ENCODE results near the gene NPPA.

The NPPA gene

GRCh38 chr1:11845641-11846335 is 1.8 kb downstream of the NPPA start:
- peak; percentile 27 for DNase-seq (ENCODE audit: insufficient read length, low spot score)
- peak; percentile 20 for FAIRE-seq

DNA sequence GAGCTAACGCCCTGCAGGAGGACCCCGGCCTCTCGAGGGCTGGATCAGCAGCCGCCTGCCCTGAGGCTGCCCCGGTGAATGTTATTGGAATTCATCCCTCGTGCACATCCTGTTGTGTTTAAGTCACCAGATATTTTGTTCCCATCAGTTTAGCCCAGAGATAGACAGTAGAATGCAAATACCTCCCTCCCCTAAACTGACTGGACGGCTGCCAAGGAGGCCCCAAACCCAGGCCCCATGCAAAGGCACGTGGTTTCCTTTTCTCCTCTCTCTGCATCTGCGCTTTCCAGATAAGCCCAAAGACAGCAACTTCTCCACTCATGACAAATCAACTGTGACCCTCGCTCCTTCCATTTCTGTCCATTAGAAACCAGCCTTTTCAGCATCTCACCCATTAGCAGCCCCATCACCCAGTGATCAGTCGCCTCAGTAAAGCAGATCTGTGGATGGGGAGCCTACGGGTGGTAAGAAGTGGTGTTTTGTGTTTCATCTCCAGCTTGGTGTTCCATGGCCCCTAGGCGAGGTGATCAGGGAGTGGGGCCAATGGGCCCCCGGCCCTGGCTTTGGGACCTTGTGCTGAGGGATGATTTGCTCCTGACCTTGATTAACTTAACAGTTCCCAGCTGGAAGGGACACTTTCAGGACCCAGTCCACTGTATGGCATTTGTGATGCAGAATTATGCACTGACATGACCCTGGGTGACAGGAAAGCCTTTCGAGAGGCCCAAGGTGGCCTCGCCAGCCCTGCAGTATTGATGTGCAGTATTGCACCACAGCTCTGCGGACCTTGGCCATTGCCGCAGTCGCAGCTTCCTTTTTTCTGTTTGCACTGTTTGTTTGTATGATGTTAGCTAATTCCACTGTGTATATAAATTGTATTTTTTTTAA is 5.2 kb downstream of the NPPA start:
- DNase-seq (ENCODE audit: insufficient read length, low spot score) (no peak), FAIRE-seq (no peak)

DNA sequence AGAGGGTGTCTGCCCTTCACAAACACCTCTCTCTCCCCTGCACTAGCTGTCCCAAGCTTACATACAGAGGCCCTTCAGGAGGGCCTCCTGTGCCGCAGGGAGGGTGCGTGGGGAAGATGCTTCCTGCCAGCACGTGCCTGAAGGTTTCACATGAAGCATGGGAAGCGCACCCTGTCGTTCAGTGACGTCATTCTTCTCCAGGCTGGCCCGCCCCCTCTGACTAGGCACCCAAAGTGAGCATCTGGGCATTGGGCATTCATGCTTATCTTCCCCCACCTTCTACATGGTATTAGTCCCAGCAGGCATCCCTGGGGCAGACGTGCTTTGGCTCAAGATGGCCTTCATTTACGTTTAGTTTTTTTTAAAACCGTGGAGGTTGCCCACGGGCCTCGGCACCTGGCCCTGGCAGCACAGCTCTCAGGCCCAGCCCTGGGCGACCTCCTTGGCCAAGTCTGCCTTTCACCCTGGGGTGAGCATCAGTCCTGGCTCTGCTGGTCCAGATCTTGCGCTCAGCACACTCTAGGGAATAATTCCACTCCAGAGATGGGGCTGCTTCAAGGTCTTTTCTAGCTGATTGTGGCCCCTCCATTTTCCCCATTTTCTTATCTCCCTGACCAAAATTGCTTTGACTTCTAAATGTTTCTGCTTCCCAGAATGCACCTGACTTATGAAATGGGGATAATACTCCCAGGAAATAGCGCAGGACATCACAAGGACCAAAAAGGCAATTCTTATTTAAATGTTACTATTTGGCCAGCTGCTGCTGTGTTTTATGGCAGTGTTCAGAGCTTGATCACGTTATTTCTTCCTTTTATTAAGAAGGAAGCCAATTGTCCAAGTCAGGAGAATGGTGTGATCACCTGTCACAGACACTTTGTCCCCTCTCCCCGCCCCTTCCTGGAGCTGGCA is 6.1 kb downstream of the NPPA start:
- FAIRE-seq (no peak), DNase-seq (ENCODE audit: insufficient read length, low spot score) (no peak)

GRCh38 chr1:11839727-11840705 is 7.6 kb downstream of the NPPA start:
- no peak for FAIRE-seq
- no peak for DNase-seq (ENCODE audit: insufficient read length, low spot score)

DNA sequence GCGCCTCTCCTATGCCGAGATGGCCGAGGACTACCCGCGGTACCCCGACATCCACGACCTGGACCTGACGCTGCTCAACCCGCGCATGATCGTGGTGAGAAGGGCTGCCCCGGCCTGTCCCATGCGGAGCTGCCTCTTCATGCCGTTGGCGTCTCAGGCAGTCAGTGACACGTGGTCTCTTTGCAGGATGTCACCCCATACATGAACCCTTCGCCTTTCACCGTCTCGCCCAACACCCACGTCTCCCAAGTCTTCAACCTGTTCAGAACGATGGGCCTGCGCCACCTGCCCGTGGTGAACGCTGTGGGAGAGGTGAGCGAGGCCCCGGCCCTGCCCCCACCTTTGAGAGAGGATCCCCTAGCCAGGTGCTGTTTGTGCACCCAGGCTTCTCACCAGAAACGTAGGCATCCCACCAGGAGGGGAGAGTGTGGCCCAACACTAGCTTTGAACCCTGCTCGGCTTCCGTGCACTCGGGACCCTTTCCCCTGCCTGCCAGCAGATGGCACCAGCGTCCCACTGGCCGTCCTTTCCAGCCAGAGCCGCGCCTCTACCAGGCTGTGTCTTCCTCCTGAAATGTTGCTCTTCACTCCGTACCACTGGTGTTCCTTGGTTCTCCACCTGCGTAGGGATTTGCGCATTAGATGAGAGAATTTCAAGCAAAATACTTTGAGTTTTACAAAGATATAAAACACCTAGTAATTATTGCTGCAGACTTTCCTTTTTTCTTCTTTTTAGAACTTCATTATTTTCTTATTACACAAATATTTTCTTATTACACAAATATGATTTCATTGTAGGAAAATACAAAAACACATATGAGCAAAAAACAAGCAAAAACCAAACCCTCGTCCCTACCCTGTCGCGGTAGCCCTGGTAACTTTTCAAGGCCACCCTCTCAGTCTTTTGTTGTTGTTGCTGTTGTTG is 9.0 kb downstream of the NPPA start:
- peak; percentile 20 for FAIRE-seq
- peak; percentile 86 for DNase-seq (ENCODE audit: insufficient read length, low spot score)

DNA sequence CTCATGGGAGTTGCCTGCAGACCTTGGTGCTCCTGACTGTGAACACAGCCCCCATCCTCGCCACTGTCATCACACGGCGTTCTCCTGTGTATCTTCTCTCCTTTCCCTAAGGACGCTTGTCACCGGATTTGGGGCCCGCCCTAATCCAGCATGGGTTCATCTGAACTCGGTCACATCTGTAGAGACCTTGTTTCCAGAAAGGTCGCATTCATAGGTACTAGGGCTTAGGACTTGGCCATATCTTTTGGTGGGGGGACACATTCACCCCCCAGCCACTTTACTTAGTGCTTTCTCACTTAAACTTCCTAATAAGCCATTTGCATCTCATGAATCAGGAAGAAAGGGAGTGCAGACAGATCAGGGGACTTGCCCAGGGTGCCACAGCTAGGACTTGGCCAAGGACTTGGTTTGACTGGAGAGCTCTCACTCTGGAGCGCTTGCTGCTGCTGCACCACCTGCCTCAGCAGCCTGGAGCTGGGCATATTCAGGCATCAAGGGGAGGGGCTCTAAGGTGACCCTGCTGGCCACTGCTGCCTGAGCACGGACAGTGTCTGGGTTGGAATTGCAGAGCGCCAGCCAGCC is 9.7 kb downstream of the NPPA start:
- FAIRE-seq, result no peak

GRCh38 chr1:11836955-11837766 is 10.4 kb downstream of the NPPA start:
- FAIRE-seq (no peak), DNase-seq (ENCODE audit: insufficient read length, low spot score) (no peak)

More for the DNA sequence above, 9.7 kb downstream of the NPPA start:
- no peak for DNase-seq (ENCODE audit: insufficient read length, low spot score)

- no peak for FAIRE-seq
Observed at GRCh38 chr1:11835441-11836225, 11.9 kb downstream of the NPPA start.

DNA sequence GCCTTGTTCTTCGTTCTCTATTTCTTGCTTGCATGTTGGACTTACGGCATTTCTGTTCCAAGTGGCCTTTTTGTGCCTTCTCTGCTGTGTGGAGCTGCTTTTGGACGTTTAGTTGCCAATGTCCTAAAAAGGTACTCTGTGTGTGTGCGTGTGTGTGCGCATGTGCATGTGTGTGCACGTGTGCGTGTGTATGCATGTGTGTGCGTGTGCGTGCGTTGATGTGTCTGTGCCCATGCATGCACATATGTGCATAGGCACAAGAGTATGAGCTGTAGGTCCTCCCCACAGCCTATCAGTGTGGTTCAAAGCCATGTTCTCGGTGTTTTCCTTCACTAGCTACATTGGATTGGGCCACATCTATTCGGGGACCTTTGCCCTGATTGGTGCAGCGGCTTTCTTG is 13.7 kb downstream of the NPPA start:
- DNase-seq (ENCODE audit: insufficient read length, low spot score) (no peak), FAIRE-seq (peak; percentile 69)

More at GRCh38 chr1:11835441-11836225, 11.9 kb downstream of the NPPA start:
- no peak for DNase-seq (ENCODE audit: insufficient read length, low spot score)

GRCh38 chr1:11833497-11833896 is 14.1 kb downstream of the NPPA start:
- FAIRE-seq (no peak), DNase-seq (ENCODE audit: insufficient read length, low spot score) (no peak)

- no peak for DNase-seq (ENCODE audit: insufficient read length, low spot score)
- no peak for FAIRE-seq
Observed at GRCh38 chr1:11831945-11832725, 15.4 kb downstream of the NPPA start.

GRCh38 chr1:11828511-11828910 is 19.1 kb downstream of the NPPA start:
- no peak for FAIRE-seq

GRCh38 chr1:11826946-11827345 is 20.6 kb downstream of the NPPA start:
- no peak for FAIRE-seq

More at GRCh38 chr1:11828511-11828910, 19.1 kb downstream of the NPPA start:
- no peak for DNase-seq (ENCODE audit: insufficient read length, low spot score)

GRCh38 chr1:11825131-11825530 is 22.5 kb downstream of the NPPA start:
- FAIRE-seq, result no peak
- DNase-seq (ENCODE audit: insufficient read length, low spot score), result no peak

More at GRCh38 chr1:11826946-11827345, 20.6 kb downstream of the NPPA start:
- DNase-seq (ENCODE audit: insufficient read length, low spot score), result no peak

- DNase-seq (ENCODE audit: insufficient read length, low spot score), result no peak
- FAIRE-seq, result no peak
Observed at GRCh38 chr1:11823366-11824137, 24.0 kb downstream of the NPPA start.

Measured in HTR-8/SVneo (cell line).